Measurements from ENCODE around the gene C9orf43.
A peak's percentile ranks its signal among the peaks of the same experiment; 100 is the strongest.
"Not testable (repeated sequence)": the region's sequence is repeated elsewhere in the genome, so short reads cannot be mapped to it uniquely, and the experiment has no call there.

The C9orf43 gene, protein sequence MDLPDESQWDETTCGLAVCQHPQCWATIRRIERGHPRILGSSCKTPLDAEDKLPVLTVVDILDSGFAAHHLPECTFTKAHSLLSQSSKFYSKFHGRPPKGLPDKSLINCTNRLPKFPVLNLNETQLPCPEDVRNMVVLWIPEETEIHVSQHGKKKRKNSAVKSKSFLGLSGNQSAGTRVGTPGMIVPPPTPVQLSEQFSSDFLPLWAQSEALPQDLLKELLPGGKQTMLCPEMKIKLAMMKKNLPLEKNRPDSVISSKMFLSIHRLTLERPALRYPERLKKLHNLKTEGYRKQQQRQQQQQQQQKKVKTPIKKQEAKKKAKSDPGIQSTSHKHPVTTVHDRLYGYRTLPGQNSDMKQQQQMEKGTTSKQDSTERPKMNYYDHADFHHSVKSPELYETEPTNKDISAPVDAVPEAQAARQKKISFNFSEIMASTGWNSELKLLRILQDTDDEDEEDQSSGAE

DNA sequence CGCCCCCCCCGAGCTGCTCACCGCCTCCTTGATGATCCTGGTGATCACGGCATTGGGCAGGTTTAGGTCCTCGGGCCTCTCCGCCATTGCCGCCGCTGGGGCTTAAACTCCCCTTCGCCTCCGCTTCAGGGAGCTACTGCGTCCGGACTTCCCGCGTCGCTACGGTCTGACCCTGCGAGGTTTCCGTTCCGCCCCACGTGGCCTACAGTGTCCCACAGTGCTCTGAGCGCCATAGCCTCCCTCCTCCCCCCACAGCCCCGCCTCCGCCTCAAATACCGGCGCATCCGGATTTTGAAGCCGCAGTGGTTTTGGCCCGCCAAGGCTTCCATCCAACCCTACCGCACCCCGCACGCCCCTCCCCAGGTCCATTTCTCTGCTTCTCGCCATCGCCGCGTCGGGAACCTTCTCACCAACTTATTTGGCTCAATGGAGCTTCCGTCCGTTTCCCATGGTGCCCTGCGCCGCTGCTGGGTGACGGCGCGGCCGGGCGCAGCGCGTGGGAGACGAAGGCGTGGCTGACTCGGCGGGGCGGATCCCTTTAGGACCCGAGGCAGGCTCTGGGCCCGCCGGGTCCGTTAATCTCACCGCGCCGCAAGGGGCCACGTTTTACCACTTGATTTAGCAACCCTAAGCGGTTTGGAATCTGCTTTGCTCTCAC lies at the start of gene C9orf43, which contains the start of gene POLE3:
C9orf43 (plus strand) TSS at position 541 of the 658 bp plus-strand sequence. CDS start 2,747 bp downstream, outside the sequence.
POLE3 (minus strand) TSS at position 469 of the 658 bp plus-strand sequence; CDS start at position 87, 382 bp downstream.
- peak; percentile 92 for DNase-seq

DNA sequence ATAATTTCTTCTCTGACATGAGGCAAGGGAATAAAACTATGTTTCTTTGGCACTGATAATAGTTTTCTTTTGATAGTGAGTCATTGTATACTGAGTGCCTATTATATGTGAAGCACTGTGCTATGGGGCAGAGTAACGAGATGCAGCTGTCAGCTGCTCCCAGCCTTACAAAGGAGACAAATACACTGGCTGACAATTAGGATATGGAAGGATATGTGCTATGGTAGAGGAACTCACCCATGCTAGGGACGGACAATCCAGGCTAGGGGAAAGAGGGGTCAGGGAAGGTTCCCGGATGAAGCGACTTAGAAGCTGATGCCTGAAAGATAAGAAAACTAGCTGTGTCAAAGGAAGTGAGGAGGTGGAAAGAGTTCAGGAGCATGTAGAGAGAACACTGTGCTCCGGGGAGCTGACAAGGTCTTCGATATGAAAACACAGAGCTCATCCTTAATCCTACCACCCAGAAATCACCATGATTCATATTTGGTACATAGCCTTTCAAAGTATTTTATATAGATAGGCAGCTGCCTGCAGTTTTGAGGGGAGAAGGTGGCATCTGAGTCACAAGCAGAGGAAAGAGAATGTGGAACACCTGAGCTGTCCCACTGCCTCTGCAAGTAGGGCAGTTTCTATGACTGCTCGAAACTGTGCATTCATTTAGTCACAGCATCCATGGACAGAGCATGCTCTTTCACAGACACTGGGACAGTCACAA lies 49.1 kb upstream of the C9orf43 start:
- DNase-seq: no peak

DNA sequence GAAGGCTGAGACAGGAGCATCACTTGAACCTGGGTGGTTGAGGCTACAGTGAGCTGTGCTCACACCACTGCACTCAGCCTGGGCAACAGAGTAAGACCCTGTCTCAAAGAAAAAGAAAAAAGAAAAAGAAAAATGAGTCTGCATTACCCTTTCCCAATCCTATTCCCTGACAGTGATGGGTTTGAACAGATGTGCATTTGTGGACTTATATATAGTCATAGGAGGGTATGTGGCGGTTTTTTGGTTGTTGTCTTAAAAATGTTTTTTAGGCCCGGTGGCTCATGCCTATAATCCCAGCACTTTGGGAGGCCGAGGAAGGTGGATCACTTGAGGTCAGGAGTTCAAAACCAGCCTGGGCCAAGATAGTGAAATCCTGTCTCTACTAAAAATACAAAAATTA lies 47.2 kb upstream of the C9orf43 start:
- no peak for DNase-seq

DNA sequence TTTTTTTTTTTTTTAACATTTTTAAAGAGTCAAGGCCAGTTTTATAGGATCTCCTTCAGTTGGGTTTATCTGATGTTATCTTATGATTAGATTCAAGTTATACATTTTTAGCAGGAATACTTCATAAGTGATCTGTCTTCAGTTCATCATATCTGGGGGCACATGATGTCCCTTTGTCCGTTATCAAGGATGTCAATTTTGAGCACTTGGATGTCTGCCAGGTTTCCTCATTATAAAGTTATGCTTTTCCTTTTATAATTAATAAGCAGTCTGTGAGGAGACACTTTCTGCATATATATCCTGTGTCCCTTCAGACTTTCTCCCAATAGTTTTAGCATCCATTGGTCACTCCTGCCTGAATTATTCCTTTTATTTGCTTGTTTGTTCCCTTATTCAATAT lies 45.6 kb upstream of the C9orf43 start:
- no peak for DNase-seq

DNA sequence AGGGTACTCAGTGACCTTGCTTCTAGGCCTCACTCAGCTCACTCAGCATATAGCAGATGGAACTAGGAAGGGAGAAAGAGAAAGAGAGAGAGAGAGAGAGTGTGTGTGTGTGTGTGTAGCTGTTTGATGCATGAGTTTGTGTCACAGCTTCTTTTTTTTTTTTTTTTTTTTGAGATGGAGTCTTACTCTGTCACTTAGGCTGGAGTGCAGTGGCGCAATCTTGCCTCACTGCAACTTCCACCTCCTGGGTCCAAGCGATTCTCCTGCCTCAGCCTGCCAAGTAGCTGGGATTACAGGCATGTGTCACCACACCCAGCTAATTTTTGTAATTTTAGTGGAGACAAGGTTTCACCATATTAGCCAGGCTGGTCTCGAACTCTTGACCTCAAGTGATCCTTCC lies 44.9 kb upstream of the C9orf43 start:
- not testable (repeated sequence) for DNase-seq

DNA sequence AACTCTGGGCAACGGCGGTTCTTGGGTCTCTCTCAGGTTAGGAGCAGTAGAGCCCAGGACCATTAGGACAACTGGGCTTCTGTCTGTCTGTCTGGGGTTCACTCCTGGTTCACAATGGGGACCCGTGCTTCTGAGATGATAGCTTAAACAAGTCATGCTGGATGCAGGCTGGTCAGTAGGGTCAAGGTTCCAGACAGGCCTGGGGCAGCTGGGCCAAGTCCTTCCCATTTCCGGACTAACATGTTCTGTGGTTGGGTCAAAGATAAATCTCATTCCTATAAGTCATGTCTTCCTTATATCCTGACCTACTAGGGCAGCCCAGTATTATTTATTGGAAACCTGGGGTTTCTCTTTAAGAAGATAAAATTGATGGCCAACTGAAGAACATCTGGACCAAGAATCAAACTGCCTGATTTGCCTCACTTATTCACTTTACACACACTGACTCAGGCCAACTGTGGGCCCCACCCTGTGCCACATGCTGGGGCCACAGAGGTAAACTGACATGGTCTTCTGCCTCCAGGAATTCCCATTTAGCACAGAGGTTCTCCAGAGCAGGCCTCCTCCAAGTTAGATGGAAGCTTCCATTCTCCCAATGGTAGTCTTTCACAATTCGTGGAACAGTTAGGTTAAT lies 42.1 kb upstream of the C9orf43 start:
- no peak for DNase-seq

DNA sequence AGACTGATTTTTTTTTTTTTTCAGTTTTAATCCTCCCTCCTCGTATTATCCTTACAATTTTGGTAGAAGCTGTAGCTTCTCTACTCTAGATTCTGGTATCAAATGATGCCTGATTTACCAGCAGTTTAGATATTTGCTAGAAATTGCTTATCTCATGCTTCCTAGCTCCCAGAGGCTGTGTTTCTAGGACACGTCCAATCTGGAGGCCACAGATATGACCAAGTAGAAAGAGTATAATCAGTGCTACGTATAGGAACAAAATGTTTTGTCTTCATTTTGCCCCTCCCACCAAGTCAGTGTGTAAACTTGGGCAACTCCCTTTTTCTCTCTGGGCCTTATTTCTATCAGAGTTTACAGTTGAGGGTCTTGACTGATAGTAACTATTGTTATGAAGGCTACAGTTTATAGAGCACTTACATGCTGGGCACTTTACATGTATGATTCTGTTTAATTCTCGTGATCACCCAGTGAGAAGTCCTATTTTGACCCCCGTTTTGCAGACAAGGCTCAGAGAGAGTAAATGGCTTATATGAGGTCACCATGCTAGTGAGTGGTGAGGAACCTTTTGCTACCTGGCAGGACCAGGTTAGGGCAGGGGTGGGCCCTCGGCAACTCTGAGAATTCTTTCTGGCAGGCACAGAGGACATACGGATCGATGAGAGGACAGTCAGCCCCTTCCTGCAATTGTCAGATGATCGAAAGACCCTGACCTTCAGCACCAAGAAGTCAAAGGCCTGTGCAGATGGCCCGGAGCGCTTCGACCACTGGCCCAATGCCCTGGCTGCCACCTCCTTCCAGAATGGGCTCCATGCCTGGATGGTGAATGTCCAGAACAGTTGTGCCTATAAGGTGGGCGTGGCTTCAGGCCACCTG lies 41.3 kb upstream of the C9orf43 start:
- no peak for DNase-seq

DNA sequence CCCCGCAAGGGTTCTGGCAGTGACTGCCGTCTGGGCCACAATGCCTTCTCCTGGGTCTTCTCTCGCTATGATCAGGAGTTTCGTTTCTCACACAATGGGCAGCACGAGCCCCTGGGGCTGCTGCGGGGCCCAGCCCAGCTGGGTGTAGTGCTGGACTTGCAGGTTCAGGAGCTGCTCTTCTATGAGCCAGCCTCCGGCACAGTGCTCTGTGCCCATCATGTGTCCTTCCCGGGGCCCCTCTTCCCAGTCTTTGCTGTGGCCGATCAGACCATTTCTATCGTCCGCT lies 40.7 kb upstream of the C9orf43 start:
- DNase-seq: no peak

DNA sequence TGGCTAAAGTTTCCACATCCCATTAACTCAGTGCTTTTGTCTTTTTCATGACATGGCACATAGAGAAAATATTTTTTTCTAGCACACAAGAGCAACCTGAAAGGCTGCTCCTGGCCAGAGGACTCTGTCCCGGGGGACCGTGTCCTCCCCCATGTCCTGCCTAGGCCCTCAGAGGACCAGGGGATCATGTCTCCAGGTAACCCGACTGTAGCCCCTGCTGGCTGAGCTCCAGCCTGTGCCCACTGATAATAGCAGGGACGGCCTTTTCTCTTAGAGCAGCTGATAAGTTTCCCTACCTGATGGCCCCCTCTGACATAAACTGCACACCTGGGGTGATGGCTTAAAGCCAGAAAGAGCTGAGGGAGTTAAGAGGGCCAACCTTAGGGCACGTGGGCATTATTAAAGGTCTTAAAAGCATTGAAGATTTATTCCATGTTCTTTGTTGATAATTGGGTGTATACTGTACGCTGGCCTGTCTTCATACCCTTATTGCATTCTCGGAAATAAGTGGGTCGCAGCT lies 39.7 kb upstream of the C9orf43 start:
- no peak for DNase-seq

DNA sequence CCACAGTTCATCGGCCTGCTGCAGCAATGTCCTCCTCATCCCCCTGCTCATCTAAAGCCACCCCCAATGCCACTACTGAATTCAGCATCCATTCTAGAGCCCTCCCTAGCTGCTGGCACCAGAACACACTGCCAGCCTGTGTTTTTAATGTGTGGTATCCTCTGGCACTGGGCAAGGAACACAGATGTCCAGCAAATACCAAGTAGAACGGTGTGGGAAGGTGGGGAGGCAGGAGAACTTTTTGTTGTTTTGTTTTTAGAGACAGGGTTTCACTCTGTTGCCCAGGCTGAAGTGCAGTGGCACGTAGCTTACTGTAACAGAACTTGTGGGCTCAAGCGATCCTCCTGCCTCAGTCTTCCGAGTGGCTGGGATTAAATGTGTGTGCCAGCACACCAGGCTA lies 38.5 kb upstream of the C9orf43 start:
- no peak for DNase-seq

DNA sequence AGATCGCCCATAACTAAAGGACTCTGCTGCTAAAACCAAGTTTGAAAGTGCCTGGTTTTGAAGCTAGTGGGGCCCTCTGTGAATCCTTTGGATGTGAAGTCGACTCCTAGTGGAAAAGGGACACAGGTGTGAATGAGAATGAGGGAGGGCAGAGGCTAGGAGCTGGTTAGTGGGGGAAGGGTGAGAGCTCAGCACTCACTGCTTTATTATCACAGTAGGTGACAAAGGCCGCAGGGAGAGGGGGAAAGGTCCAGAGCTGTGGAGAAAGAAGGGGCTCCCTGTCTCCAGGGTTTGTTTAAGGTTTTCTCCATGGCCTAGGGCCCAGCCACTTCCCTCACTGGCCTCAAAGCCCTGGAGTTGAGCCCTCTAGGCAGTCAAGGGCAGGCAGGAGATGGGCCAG lies 37.3 kb upstream of the C9orf43 start:
- DNase-seq: no peak

DNA sequence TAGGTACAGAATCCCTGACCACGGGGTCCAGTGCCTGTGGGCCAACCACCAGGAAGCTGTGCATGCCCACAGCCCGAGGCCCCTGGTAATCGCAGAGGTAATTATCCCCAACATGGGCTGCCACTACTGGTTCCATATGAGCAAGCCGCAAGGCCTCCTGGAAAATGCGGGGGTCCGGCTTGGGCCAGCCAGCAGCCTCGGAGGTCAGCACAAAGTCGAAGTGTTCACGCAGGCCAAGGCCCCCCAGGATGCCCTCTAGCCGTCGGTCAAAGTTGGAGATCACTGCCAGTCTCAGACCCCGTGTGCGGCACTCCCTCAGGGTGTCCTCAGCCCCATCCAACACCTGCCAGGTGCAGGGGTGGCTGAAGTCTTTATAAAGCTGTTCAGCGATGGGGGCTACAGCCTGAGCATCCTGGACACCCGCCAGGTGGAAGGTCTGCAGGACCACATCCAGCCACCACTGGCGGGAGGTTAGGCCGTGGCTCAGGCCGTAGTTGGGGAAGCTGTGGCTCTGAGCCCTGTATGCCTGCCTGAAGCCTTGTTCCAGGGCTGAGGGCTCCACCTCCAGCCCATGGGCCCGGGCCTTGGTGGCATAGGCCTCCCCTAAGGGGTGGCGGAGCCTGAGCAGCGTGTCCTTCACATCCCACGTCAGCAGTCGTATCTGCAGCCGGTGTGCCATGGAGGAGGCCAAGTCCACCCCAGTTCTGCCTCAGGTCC lies 36.7 kb upstream of the C9orf43 start:
- DNase-seq: no peak

DNA sequence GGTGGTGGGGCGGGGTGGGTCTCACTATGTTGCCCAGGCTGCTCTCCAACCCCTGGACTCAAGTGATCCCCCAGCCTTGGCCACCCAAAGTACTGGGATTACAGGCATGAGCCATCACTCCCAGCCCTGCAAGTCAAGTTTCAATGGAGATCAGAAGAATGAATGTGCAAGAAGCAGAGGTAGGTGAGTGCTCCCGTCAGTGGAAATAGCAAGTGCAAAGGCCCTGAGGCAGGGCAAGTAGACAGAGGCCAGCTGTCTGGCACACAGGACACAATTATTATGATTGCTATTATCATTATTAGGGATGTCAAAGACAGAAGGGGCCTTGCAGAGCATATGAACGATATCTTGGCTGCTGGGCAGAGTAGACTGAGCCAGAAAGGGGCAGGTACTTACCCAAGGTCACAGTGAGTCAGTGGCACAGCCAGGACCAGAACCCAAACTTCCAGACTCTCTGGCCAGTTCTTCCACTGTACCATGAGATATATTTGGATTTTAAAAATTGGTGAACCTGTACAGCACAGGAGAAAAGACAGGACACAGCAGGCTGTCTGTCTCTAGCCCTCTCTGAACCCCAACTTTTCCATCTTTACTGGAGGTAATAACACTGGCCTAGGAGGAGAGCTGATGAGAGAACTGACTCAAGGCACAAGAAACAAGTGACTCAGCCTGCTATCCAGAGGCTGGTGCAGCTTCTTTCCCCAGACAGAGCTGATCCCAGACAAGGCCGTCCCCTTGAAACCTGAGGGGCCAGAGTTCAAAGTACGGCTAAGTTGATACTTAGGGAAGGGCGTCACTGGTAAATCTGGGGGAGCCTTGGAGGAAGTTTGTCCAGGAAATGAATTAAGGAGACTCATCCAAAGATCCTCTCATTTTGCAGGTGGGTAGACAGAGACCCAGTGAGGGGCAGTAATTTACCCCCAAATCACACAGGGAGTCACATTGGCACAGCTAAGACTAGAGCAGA lies 35.2 kb upstream of the C9orf43 start:
- DNase-seq: no peak

DNA sequence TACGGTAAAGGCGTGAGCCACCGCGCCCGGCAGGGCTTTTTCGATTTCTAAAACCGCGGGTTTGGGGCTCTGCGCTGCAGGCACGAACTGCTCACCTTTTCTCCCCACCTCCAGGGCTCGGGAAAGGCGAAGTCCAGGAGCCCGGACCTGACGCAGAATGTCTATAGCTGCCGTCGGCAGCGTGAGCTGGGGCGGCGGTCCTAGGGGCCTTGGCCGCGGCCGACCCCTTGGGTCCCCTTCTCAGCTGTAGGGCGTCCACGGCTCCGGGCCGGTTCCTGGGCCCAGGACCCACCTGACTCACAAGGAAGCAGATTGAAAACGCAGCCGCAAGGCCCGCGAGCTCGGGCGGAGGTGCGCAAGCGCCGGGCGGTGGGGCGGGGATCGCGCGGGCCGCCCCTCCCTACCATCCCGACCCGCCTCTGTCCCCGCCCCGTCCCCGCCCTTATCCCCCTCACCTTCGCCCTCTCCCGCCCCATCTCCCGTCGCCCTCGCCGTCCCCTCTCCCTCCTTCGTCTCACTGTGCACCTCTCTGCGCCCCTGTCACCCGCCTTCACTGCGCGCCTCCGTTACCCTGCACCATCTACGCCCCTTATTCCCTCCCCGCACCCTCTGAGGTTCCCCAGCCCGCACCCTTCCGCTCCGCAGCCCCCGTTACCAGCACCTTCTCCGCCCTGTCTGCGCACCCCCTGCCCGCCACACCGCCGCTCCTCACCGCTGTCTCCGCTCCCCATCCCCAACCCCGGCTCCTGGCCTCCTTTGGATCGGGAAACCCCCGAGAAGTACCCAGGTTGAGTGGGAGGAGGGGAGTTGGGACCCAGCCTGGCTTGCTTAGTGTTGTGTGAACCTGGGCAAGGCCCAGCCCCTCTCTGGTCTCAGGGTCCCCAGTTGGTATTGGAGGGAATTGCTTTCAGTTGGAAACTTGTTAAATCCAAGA lies 33.6 kb upstream of the C9orf43 start, which contains the start of gene HDHD3:
HDHD3 (minus strand) TSS at position 353 of the 934 bp plus-strand sequence. CDS start 2,632 bp downstream, outside the sequence.
- peak; percentile 67 for DNase-seq

DNA sequence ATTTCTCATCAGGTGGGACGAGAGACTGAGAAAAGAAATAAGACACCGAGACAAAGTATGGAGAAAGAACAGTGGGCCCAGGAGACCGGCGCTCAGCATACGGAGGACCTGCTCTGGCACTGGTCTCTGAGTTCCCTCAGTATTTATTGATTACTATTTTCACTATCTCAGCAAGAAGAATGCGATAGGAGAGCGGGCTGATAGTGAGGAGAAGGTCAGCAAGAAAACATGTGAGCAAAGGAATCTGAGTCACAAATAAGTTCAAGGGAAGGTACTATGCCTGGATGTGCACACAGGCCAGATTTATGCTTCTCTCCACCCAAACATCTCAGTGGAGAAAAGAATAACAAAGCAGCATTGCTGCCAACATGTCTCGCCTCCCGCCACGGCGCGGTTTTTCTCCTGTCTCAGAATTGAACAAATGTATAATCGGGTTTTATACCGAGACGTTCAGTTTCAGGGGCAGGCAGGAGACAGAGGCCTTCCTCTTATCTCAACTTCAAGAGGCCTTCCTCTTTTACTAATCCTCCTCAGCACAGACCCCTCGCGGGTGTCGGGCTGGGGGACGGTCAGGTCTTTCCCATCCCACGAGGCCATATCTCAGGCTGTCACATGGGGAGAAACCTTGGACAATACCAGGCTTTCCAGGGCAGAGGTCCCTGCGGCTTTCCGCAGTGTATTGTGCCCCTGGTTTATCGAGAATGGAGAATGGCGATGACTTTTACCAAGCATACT lies 31.3 kb upstream of the C9orf43 start:
- DNase-seq: not testable (repeated sequence)

DNA sequence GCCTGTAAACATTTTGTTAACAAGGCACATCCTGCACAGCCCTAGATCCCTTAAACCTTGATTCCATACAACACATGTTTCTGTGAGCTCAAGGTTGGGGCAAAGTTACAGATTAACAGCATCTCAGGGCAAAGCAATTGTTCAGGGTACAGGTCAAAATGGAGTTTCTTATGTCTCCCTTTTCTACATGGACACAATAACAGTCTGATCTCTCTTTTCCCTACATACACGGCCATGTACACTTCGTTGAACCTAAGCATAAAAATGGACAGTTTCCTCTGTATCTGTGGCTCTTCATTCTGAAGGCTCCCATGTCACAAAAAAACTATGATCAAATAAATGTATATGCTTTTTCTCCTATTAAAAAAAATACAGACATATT lies 30.7 kb upstream of the C9orf43 start:
- DNase-seq: not testable (repeated sequence)

DNA sequence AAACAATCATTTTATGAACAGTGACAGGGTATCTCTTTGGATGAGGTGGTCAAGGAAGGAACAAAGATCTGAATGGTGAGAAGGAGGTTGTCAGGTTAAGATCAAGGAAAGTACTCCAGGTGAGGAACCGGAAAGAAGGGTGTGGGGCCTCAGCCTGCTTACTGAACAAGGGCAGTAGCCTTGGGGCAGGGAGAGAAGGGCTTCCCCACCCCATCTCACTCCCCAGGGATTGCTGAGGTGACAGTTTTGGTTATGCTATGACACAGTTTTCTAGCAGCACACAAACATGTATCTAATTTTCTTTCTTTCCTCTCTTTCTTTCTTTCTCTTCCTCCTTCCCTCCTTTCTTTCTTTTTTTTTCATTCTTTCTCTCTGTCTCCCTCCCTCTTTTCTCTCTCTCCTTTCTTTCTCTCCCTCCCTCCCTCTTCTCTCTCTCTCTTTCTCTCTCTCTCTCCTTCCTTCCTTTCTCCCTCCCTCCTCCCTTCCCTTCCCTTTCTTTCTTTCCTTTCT lies 29.6 kb upstream of the C9orf43 start:
- no peak for DNase-seq

DNA sequence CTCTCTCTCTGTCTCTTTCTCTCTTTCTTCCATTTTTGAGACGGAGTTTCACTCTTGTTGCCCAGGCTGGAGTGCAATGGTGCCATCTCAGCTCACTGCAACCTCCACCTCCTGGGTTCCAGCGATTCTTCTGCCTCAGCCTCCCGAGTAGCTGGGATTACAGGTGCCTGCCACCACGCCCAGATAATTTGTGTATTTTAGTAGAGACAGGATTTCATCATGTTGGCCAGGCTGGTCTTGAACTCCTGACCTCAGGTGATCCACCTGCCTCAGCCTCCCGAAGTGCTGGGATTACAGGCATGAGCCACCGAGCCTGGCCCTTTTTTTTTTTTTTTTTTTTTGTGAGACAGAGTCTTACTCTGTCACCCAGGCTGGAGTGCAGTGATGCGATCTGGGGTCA lies 29.1 kb upstream of the C9orf43 start:
- DNase-seq: not testable (repeated sequence)
